Lower leg skin (tissue), 3 donors: ENCODE data around the gene FNDC3B.

Experiments
- POLR2A ChIP-seq, 2 donors: fragments of 450-650 bp; IDR thresholded peaks; one replicate each; pipeline ENCODE4 v1.6.1; 2016 to 2017; ENCODE audit warnings: antibody characterized with exemption in 2 of 2, mild to moderate bottlenecking in 1 of 2, moderate library complexity in 1 of 2
- TF ChIP-seq, protein P1 (sequence below), 3 donors: fragments of 450-650 bp; IDR thresholded peaks; one replicate each; pipeline ENCODE4 v1.5.1; 2016; ENCODE audit warnings: antibody characterized with exemption in 3 of 3, mild to moderate bottlenecking in 3 of 3, moderate library complexity in 2 of 3

DNA sequence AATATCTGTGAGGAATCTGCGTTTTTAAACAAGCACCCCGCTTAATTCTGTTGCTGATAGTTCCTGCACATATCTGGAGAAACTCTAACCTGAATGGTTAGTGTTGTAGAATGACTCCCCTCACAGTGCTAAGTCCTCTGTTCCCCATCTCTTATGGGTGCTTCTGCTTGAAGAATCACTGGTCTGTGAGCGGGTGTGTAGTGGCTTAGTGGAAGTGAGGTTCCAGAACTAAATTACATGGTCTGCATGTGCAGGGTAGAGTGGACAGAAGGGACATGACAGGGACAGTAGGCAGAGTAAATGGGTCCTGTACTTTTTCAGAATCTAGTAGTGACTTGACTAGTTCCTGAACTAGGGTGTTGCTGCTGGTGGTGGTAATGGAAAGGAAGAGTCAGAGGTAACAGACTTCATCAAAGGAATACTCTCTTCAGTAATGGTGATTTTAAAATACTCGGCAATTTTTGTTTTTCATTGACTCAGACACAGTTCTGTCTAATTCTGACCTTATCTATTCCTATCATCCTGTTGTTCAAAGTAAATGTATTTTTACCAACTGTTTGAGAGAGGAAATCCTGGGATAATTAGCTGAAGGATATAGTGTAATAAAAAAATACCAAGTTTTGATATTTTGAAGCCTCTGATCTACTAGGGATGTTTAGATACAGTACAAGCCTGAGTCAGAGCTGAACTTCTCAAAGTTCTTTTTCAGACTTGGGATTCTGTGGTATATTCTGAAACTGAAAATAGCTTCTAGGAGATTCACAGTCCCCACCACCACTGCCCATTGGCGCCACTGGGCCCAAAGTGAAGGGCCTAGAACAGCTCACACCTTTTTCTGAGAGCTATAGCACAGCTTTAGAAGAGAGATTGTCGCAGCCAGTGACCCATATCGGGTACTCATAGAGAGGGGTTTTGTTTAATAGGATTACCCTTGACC, 55.5 kb downstream of the FNDC3B start:
- TF ChIP-seq, protein P1, sequence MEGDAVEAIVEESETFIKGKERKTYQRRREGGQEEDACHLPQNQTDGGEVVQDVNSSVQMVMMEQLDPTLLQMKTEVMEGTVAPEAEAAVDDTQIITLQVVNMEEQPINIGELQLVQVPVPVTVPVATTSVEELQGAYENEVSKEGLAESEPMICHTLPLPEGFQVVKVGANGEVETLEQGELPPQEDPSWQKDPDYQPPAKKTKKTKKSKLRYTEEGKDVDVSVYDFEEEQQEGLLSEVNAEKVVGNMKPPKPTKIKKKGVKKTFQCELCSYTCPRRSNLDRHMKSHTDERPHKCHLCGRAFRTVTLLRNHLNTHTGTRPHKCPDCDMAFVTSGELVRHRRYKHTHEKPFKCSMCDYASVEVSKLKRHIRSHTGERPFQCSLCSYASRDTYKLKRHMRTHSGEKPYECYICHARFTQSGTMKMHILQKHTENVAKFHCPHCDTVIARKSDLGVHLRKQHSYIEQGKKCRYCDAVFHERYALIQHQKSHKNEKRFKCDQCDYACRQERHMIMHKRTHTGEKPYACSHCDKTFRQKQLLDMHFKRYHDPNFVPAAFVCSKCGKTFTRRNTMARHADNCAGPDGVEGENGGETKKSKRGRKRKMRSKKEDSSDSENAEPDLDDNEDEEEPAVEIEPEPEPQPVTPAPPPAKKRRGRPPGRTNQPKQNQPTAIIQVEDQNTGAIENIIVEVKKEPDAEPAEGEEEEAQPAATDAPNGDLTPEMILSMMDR (IDR thresholded peaks at IDR 0.05) = no peak
- no peak for TF ChIP-seq POLR2A (IDR thresholded peaks at IDR 0.05)
